Panc1 (cell line): ENCODE results near the gene KIZ.

ENCODE experiments used
- POLR2AphosphoS5 ChIP-seq: IDR thresholded peaks from 2 replicates; pipeline ENCODE4 v1.6.1; 2012; ENCODE audit warnings: mild to moderate bottlenecking, low read depth, low read length, moderate library complexity
- TF ChIP-seq, protein P1 (sequence below): fragments of 450-650 bp; IDR thresholded peaks from 2 replicates; pipeline ENCODE4 v1.5.1; 2017; ENCODE audit warnings: mild to moderate bottlenecking
- TF ChIP-seq, protein P2 (sequence below), 2 experiments: IDR thresholded peaks; 2 replicates each; pipeline ENCODE4 v1.6.1; 2011 to 2012; ENCODE audit warnings: low read depth in 2 of 2, control low read depth in 1 of 2, low read length in 1 of 2, mild to moderate bottlenecking in 1 of 2, moderate library complexity in 1 of 2; ENCODE audit not compliant: insufficient read depth in 1 of 2

DNA sequence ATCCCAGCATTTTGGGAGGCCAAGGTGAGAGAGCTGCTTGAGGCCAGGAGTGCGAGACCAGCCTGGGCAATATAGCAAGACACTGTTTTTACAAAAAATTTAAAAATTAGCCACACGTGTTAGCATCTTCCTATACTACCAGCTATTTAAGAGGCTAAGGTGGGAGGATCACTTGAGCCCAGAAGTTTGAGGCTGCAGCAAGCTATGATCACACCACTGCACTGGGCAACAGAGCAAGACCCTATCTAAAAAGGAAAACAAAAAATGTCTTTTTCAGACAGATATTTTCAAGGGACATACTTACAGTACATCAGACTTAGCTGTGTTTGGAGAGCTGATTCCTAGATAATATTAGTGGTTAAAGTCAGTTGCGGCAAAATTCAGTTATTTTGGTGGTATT is 104.3 kb downstream of the KIZ start:
- TF ChIP-seq, protein P1, sequence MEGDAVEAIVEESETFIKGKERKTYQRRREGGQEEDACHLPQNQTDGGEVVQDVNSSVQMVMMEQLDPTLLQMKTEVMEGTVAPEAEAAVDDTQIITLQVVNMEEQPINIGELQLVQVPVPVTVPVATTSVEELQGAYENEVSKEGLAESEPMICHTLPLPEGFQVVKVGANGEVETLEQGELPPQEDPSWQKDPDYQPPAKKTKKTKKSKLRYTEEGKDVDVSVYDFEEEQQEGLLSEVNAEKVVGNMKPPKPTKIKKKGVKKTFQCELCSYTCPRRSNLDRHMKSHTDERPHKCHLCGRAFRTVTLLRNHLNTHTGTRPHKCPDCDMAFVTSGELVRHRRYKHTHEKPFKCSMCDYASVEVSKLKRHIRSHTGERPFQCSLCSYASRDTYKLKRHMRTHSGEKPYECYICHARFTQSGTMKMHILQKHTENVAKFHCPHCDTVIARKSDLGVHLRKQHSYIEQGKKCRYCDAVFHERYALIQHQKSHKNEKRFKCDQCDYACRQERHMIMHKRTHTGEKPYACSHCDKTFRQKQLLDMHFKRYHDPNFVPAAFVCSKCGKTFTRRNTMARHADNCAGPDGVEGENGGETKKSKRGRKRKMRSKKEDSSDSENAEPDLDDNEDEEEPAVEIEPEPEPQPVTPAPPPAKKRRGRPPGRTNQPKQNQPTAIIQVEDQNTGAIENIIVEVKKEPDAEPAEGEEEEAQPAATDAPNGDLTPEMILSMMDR, result no peak
- TF ChIP-seq, protein P2, sequence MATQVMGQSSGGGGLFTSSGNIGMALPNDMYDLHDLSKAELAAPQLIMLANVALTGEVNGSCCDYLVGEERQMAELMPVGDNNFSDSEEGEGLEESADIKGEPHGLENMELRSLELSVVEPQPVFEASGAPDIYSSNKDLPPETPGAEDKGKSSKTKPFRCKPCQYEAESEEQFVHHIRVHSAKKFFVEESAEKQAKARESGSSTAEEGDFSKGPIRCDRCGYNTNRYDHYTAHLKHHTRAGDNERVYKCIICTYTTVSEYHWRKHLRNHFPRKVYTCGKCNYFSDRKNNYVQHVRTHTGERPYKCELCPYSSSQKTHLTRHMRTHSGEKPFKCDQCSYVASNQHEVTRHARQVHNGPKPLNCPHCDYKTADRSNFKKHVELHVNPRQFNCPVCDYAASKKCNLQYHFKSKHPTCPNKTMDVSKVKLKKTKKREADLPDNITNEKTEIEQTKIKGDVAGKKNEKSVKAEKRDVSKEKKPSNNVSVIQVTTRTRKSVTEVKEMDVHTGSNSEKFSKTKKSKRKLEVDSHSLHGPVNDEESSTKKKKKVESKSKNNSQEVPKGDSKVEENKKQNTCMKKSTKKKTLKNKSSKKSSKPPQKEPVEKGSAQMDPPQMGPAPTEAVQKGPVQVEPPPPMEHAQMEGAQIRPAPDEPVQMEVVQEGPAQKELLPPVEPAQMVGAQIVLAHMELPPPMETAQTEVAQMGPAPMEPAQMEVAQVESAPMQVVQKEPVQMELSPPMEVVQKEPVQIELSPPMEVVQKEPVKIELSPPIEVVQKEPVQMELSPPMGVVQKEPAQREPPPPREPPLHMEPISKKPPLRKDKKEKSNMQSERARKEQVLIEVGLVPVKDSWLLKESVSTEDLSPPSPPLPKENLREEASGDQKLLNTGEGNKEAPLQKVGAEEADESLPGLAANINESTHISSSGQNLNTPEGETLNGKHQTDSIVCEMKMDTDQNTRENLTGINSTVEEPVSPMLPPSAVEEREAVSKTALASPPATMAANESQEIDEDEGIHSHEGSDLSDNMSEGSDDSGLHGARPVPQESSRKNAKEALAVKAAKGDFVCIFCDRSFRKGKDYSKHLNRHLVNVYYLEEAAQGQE (IDR thresholded peaks at IDR 0.05; ENCODE audit: insufficient read depth in 1 of 2, low read depth in 2 of 2, low read length in 1 of 2), result no peak
- no peak for TF ChIP-seq POLR2AphosphoS5
